HG03103 (cell line): ENCODE data around the gene ACTL6B.
"Not testable (repeated sequence)": the region's sequence is repeated elsewhere in the genome, so short reads cannot be mapped to it uniquely, and the experiment has no call there.

Source experiments
- ATAC-seq: cut with Tn5 transposase; IDR thresholded peaks from one replicate; pipeline ENCODE4 v1.9.1; 2021; ENCODE audit warnings: low read depth; ENCODE audit not compliant: unreplicated experiment

The ACTL6B gene

DNA sequence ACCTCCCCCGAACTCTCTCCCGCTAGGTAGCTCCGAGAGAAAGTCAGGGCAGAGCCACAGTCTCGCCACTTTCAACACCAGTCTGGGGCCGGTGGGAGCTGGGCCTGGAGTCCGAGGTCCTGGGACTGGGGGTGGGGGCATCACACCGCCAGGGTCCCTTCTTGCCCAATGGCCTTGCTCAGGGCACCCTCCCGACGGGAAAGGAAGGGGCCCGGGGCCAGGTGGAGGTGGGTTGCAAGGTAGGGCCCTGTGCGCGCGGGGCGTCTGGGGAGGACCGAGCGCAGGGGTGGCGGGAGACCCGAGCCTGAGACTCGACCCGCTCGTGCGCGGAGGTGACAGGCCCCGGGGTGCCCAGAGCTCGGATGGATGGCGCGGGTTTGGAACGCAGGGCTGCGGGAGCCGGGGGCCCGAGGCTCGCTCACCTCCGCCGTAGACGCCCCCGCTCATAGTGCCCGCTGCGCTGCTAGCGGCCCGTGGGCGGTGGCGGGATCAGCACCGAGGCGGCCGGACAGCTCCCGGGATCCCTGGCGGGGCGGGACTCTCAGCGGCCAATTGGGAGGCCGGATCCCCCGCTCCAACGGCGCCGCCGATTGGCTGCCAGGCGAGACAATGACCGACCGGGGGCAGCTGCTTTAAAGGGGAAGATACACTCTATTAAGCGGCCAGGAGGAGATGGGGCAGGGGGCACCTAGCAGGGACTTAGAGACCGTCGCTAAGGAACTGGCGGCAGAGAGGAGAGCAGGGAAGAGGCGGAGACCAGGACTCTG, at the start of gene ACTL6B:
Gene ACTL6B (minus strand): TSS at position 541 of the 767 bp plus-strand sequence. CDS start 94 bp downstream, at position 447.
- no peak for ATAC-seq

DNA sequence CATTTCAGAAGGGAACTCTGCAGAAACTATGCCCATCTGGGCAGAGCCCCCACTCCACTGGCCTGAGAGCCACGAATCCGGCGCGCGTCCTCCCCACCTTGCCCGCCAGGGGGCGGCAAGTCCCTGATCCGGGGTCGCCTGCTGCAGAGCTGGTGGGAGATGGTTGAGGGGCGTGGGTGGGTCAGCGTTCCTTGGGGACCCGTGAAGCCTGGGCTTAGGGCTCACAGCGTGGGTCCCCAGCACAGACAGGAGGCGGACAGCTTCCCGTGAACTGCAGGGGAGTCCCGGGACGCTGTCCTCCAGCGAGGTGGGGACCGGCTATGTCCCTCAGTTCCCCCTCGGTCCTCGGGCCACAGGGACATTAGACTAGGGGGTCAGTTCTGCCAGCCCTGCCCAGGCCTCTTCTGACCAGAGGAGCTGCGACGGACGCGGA, 49.1 kb upstream of the ACTL6B start:
- peak; percentile 49 for ATAC-seq

DNA sequence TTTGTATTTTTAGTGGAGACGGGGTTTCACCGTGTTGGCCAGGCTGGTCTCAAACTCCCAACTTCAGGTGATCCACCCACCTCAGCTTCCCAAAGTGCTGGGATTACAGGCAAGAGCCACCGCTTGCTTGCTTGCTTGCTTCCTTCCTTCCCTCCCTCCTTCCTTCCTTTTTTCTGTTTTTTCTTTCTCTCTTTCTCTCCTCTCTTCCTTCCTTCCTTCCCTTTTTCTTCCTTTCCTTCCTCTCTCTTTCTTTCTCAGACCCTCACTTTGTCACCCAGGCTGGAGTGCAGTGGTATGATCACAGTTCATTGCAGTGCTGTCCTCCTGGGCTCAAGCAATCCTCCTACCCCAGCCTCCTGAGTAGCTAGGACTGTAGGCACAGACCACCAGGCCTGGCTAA, 44.8 kb upstream of the ACTL6B start:
- ATAC-seq: not testable (repeated sequence)

DNA sequence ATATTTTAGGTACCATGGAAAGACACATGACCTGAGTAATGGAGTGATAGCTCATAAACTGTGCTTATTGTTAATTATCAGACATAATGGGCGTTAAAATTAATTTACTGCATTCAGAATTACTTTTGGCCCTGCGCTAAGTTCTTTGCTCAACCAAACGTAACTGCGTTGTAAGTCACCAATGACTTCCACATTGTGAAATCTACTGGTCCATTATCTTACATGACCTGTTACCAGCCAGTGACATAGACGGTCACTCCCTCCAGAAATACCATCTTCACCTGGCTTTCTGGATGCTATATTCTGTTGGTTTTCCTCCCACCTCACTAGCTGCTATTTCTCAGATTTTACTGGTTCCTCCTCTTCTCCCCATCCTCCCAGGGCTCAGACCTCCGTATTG, 42.8 kb upstream of the ACTL6B start:
- no peak for ATAC-seq

DNA sequence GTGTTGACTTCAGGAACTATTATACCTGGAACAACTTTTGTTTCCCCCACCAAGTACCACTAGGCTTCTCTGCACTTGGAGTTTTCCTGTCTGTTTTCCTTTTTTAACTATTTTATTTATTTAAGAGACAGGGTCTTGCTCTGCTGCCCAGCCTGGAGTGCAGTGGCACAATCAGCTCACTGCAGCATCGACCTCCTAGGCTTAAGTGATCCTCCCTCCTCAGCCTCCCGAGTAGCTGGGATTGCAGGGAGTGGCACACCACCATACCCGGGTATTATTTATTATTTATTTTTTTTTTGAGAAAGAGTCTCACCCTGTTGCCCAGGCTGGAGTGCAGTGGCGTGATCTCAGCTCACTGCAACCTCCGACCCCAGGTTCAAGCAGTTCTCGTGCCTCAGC, 39.9 kb upstream of the ACTL6B start:
- ATAC-seq: no peak

DNA sequence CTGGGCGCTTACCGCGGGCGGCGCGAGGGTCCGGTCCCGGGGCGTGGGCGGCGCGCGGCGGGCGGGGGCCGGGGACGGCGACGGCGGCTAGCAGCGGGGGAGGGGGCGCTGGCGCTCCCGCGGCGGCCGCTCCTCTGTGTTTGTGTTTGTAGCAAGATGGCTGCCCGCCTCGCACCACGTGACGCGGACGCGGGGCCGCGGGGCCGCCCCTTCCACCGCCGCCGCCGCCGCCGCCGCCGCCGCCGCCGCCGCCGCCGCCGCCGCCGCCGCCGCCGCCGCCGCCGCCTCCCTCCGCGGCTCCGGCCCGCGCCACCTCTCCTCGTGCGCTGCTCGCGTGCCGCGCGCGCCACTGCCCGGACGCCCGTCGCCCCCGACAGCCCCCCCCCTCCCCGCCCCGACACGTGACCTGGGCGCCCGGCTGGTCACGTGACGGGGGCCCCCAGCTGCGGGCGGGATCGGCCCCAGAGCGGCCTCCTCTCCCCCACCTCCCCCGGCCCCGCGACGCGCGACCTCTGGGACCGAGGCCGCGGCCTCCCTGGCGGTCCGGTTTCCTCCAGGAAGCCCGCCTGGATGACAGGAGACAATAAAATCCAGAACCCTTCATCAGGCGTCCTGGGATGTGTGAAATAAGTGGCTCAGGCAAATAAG, 38.0 kb upstream of the ACTL6B start, which contains the start of gene GIGYF1:
Gene GIGYF1 (minus strand): TSS at position 153 of the 648 bp plus-strand sequence. CDS start 6,012 bp downstream, outside the sequence.
- ATAC-seq: no peak

DNA sequence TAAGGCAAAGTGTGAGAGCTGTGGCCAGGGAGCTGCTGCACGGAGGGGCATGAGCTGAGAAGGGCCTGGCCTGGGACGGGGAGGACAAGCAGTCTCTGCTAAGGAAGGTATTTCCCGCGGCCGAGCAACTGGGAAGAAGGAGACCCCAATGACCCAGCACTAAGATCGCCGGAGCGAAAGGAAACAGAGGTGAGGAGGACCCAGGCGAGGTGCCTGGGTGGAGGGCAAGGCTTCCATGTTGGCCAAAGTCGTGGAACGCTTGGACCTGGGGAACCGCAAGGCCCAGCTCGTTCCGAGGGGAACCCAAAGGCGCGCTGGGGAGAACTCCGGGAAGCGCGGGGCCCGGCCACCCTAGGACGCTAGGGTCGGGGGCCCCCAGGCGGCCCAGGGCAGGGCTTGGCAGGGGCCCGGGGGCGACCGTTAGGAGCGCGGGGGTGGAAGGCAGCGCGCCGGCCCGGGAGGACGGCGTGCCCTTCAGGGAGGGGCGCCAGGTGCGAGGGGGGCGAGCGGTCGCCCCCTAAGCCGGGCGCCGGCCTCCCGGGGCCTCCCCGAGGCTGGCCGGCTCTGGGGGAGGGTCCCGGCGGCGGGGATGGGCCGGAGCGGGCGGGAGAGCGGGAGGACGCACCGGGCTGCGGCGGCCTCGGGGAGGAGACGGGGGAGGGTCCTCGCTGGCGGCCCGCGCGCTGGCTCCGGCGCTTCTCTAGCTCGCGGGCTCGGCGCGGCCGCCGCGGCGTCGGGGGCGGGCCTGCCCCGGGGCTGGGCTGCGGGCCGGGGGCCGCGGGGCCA, 37.3 kb upstream of the ACTL6B start:
- no peak for ATAC-seq

DNA sequence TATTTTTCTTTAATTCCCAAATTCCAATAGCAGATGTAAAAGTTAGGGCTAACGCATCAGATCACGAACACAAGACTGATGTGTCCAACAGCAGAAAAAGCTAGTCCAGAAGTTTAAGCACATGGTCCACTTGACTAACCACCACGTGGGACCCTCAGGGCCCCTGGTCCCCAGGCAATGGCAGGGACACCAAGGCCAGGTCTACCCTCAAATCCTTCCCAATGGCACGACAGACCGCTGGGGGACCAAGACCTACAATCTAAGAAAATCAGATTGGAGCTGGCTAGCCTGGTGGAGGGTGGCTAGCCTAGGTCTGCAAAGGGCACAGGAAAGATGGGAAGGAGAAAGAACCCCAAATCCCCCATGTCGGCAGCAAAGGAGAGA, 36.3 kb upstream of the ACTL6B start:
- no peak for ATAC-seq

DNA sequence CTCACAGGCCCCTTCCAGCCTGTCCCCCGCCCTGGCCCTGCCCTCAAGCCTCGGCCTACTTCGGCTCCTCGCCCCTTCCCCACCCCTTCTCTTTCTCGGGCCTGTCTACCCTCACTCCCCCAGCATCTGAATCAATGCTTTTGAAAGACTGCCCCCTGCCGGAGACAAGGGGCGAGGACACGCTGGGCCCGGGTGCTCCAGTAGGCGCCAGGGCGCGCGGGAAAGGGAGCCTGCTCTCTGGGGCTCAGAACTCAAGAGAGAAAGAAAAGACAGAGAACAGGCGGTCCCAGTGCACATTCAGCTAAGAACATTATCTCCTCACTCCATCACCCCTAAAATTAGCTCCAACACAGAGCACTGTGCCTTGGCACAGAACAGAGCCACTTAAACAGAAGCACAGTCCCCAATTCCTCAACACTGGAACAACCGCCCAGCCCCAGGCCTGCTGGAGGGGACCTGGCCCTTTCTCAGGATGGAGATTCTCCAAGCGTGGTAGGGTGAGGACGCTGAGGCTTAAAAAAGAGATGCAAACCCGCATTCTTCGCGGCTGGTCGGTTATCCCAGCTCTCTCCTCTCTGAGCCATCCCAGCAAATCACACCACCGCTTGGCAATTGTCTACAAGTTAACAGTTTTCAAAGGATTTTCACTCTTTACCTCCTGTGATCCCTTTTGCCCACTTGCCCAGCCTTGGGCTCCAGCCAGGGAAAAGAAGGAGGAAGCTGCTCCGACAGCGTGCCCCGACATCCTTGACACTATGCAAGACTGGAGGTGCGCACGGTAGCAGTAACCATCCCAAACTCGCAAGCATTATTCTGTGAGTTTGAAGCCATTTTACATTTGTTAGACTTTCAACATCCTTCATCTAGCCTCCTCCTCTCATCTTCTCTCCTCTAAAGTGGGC, 35.7 kb upstream of the ACTL6B start:
- ATAC-seq: peak; percentile 35

DNA sequence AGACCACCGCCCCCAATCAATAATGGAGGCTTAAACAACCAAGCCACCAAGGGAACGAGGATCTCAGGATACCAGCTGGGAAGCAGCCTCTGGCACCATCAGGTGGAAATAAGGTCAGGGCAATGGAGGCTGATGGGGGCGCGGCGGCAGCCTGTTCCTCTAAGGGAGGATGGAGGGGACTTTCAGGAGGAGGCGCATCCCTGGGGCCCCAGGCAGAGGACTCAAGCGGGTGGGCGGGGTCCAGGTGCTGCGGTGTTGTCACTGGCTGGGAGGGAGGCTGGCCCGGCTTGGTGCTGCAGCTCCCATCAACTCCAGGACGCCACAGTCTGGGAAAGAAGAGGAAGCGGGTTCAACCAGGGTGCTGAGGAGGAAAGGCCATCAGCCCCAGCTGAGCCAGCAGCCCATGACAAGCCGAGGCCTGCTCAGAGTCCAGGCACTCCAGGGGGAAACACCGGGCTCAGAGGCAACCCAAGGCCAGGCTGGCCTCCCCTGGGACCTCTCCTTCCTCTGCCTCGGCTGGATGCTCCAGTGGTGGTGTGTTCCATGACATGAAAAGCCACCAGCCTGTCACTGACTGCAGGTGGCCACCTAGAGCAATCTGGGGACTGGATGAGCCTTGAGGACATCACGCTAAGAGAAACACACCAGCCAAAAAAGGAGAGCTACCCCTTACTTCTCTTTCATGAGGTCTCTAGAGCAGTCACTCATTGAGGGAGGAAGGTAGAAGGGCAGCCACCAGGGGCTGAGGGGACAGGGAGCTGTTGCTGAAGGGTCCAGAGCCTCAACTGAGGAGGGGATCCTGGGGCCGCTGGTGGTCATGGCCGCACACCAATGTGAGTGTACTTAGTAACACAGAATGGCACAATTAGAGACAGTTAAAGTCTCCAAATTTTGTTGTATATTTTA, 33.2 kb upstream of the ACTL6B start:
- ATAC-seq: no peak

DNA sequence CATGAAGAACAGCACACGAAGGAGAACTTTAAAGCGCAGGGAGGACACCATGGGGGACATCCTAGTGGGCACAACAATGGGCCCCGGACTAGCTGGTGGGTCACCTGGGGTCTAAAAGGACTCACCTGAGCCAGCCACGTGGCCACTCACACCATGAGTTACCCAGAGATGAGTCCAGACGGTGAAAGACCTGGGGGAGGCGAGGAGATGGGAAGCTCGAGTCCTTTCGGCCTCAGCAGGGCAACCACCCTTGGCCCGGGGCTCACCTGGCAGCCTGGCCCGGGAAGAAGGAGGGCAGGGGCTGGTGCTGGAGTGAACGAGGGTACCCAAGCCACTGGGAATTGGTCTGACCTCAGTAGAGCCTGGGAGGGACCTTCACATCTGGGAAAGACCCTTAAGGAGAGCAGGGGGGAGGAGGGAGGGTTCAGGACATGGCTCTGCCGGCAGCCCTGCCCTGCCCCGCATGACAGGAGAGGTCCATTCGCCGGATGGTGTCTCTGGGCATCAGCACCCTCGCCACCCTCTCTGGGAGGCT, 32.1 kb upstream of the ACTL6B start:
- no peak for ATAC-seq

DNA sequence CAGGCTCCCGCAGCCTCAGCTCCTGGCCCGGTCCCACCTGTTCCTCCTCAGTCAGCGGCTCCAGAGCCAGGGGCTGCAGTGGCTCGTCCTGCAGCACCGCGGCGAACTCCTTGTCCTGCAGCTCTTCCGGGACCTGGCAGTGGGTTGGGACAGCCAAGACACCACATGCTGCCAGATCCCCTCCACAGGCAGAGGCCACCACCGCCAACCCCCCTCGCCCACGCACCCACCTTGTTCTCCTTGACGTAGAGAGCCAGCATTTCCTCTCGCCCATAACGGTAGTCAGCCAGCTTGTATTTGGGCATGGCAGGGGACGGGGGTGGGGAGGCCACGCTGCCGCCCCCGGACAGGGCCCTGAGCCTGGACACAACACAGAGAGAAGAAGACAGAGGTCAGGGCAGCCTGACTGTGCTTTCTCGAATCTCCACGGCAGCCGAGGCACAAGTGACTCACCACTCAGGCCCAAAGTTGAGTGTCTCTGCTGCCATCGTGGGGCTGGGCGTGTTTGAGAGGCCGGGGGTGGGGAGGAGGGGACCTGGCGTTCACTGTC, 31.6 kb upstream of the ACTL6B start:
- ATAC-seq: no peak

DNA sequence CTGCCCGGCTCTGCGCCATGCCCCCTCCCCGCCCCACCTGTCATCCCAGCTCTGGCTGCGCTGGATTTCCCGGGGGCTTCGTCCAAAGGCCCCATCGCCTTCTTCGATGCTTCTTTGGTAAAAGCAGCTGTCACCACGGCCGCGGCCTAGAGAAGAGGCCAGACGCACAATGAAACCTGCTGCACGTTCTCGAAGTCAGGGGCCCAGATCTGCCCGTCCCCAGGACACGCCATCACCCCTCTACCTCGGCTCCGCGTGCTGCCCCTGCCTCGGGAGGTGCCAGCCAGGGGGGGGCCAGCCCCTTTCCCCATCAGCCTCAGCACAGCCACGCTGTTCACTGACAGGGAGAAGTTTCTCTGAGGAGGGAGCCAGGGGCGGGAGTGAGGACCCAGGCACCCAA, 31.0 kb upstream of the ACTL6B start:
- ATAC-seq: no peak

DNA sequence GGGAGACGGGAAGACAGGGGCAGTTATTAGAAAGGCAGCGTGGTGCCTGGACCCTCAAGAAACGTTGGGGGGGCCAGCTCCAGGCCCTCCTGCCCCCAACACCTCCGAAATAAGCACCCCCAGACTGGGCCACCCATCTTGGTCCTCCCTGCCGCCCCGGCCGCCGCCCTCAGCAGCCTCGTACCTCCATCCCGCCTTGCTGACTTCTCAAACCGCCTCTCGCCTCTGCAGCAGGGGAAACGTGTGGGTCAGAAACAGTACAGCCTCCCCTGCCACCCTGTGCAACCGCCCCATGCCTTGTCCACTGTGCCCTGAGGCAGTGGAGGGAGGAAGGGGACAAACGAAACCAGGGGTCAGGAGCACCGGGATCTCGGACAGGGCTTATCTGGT, 30.6 kb upstream of the ACTL6B start:
- no peak for ATAC-seq

DNA sequence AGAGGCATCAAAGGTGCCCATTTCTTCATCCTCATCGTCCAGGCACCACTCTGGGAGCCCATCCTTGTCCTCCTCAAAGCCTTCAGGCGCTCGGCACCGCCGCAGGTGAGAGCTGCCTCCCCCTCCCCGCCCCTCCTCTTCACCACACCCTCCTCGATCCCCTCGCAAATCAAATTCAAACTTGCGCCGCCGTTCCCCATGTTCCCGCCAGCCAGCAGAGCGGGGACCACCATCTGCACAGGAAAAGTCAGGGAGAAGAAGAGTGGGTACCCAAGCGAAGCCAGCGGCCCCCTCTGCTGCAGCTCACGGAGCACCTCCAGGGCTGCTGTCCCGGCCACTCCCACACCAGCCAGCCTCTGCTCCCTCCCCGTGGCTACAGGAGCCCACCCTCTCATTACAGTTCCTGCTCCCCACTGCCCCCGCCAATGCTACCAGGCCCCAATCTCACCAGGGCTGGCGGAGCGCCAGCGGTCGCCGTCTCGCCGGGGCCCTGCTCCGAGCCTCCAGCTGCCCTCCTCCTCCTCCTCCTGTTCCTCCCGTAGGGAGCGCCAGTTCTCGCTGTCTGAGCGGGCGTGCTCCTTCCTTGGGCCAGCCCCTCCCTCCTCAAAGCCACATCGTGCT, 30.1 kb upstream of the ACTL6B start:
- no peak for ATAC-seq

DNA sequence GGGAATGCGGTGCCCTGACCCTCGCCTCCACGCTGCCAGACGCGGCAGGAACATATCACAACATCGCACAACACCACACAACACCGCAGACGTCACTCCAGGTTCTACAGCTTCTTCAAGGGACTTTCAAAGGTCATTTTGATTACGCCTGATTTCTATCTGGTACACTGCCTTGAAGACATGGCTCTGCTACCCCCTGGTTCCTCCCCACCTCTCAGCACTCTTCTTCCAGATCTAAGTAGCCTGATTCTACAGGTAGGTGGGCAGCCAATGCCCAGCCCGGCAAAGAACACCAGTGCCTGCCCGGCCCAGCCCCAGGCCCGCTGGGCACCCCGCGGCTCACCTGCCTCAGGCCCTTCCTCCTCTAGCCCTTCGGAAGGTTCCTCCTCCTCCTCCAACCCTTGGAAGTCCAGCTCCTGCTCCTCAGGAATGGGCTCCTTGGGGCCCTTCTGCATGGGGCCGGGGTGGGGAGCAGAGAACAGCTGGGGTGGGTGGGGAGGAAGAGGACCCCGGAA, 29.4 kb upstream of the ACTL6B start:
- no peak for ATAC-seq

DNA sequence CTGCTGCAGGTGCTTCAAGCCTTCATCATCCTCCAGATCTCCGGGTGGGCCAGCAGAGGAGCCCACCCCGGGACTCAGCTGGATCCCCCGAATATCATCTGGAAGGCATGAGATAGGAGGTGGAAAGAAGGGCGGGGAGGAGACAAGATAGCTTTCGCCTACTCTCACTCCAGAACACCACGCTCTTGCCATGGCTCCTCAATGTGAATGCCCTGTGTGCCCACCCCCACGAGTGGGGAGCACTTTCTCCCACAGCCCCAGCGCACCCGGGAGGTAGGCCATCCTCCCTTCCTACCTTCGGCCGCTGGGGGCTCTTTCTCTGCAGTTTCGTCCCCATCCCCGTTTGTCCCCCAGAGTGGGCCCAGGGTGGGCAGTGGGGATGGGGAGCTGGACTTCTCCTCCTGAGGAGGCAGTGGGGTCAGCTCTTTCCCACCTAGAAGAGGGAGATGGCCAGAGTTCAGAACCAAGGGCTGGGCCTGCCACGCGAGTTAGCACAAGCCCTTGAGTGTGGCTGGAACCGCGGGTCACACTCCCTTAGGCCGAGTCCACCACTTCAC, 28.9 kb upstream of the ACTL6B start:
- ATAC-seq: no peak

DNA sequence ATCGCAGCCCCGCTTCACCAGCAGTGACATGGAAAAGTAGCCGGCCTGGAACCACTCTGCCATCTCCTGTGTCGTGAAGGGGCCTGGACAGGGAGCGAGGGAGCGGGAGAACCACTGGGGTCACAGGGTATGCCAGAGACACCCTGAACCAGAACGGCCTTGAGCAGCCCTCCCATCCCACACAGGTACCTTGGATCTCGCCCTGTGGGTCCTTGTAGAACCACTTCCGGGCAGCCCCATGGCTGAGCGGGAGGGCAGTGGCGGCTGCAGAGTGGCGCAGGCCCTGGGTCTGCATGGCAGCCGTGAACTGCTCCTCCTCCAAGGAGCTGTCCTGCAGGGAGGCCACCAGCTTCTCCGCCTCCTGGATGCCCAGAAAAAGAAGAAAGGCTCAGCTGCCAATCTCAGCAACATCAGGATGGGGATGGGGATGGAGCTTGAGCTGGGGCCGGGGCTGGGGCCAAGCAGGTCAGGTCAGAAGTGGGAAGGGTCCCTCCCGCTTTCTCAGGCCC, 28.3 kb upstream of the ACTL6B start:
- no peak for ATAC-seq
